GM23338 (cell line): ENCODE measurements around the gene NGF.

Experiments
- JUNB ChIP-seq: IDR thresholded peaks from one replicate; pipeline ENCODE4 v1.6.1; 2016; ENCODE audit warnings: antibody characterized with exemption; ENCODE audit not compliant: unreplicated experiment
- POLR2AphosphoS5 ChIP-seq: IDR thresholded peaks from 2 replicates; pipeline ENCODE4 v1.6.1; 2016; ENCODE audit warnings: antibody characterized with exemption, low read depth
- TF ChIP-seq, protein P1 (sequence below), 2 experiments: fragments of 200-600 bp in 1 of 2; sonication (generic) in 1 of 2; conservative IDR thresholded peaks; 2 replicates each; pipeline versions ENCODE4 v1.5.1 to v1.6.1; 2016 to 2017; ENCODE audit warnings: antibody characterized with exemption in 2 of 2, low read depth in 2 of 2, mild to moderate bottlenecking in 2 of 2, moderate library complexity in 1 of 2

GRCh38 chr1:115286431-115287205 is 51.4 kb downstream of the NGF start:
- TF ChIP-seq JUNB (no peak), POLR2AphosphoS5 (no peak)
- TF ChIP-seq, protein P1, sequence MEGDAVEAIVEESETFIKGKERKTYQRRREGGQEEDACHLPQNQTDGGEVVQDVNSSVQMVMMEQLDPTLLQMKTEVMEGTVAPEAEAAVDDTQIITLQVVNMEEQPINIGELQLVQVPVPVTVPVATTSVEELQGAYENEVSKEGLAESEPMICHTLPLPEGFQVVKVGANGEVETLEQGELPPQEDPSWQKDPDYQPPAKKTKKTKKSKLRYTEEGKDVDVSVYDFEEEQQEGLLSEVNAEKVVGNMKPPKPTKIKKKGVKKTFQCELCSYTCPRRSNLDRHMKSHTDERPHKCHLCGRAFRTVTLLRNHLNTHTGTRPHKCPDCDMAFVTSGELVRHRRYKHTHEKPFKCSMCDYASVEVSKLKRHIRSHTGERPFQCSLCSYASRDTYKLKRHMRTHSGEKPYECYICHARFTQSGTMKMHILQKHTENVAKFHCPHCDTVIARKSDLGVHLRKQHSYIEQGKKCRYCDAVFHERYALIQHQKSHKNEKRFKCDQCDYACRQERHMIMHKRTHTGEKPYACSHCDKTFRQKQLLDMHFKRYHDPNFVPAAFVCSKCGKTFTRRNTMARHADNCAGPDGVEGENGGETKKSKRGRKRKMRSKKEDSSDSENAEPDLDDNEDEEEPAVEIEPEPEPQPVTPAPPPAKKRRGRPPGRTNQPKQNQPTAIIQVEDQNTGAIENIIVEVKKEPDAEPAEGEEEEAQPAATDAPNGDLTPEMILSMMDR (conservative IDR thresholded peaks at IDR 0.05; ENCODE audit: low read depth in 2 of 2): no peak
